HG03039 (cell line): Measurements from ENCODE around the gene NUDT14.

Source experiments
- ATAC-seq: cut with Tn5 transposase; IDR thresholded peaks from one replicate; pipeline ENCODE4 v1.9.1; 2021; ENCODE audit warnings: mild to moderate bottlenecking, moderate library complexity; ENCODE audit not compliant: unreplicated experiment

NUDT14 gene

DNA sequence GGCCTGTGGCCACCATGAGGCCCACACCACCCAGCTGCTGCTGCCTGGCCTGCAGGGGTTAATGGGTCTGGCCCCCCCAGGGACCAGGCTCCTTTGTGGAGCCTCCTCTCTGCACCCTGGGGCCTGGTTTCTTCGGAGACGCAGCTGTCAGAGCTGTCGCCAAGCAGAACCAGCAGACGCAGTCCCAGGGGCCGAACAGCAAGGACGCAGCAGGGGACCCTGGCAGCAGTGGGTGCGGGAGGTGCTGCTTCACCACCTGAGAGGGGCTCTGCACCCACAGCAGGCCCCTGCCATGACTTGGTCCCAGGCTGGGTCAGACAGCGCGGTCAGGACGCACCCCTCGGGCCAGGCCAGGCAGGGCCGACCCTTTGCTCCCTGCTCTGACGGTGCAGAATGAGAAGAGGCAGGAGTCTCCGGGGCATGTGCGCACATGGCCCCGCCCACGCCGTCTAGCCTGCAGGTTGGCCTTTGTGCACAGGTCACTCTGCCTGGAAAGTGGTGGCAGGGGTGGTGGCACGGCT lies 43.0 kb downstream of the NUDT14 start:
- no peak for ATAC-seq

DNA sequence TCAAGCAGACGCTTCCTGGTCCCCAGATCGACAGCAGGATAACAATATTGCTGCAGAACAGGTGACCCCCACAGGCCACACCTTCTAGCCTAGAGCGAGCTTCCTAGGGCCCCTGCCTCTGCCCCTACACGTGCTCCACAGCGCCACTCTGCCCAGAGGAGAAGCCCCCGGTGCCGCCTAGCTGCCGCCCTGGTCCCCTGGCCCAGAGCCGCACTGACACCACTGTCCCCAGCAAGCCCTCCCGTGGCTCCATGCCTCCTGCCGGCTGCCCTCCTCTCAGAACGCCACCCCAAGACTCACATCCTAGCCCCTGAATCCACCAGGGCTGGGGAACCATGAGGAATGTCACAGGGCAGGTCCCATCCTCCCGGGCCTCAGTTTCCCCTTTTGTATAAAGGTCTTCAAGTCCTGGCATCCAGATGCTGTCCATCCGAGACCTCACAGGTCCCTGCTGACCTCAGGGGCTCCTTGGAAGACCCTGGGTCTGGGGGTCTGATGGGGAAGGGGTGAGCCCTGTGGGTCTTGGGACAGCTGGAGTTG lies 43.6 kb downstream of the NUDT14 start:
- no peak for ATAC-seq

DNA sequence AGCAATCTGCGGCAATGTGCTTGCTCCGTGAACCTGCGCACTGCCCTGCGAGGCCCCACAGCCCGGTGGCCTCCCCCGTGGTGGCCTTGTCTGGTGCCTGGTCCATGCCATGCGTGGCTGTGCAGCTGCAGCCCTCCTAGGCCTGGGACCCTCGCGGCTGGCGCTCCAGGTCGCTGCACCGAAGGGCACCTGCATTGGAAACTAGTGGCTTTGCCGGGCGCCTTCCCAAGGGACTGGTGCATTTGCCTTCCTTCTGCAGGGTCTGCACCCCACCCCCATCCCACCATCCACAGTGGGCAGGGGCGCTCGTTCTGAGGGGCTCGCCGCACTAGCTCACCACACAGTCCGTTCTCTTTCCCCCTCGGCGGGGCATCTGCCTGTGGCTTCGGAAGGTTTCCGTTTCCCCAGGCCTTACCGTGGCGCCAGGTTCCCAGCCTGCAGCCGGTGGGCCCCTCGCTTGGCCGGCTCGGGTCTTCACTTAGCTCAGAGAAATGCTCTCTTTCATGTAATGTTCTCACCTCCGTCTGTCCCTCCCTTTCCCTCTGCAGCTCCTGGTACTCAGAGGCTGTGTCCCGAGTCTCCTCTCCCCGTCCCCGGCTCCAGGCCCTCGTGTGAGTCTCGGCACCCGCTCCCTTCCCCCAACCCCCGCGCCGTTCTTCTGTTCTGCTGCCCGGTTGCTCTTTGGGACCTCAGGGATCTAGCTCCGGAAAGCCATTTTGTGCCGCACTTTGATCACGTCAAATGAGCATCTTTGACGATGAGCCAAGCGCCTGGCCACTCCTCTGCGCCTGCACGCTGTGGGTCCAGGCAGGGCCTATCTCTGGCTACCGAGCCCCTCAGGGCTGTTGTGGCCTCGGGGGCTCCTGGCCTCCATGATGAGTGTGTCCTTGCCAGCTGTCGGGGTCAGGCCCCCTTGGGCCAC lies 44.5 kb downstream of the NUDT14 start:
- no peak for ATAC-seq

DNA sequence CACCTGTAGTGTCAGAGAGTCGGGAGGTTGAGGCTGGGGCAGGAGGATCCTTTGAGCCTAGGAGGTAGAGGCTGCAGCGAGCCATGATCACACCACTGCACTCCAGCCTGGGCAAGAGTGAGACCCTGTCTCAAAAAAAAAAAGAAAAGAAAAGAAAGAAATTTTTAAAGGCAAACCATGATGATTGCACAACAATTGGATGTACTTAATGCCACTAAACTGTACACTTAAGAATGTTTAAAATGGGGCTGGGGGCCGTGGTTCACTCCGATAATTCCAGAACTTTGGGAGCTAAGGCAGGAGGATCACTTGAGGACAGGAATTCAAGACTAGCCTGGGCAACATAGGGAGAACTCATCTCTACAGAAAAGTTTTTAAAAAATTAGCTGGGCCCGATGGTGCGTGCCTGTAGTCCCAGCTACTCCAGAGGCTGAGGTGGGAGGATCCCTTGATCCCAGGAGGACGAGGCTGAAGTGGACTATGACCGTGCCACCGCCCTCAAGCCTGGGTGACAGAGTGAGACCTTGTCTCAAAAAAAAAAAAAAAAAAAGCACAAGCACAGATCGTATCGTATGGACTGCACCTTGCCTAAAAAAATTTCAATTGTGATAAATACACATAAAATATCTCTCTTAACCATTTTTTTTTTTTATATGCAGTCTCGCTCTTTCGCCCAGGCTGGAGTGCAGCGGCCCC lies 45.3 kb downstream of the NUDT14 start:
- ATAC-seq, result no peak

DNA sequence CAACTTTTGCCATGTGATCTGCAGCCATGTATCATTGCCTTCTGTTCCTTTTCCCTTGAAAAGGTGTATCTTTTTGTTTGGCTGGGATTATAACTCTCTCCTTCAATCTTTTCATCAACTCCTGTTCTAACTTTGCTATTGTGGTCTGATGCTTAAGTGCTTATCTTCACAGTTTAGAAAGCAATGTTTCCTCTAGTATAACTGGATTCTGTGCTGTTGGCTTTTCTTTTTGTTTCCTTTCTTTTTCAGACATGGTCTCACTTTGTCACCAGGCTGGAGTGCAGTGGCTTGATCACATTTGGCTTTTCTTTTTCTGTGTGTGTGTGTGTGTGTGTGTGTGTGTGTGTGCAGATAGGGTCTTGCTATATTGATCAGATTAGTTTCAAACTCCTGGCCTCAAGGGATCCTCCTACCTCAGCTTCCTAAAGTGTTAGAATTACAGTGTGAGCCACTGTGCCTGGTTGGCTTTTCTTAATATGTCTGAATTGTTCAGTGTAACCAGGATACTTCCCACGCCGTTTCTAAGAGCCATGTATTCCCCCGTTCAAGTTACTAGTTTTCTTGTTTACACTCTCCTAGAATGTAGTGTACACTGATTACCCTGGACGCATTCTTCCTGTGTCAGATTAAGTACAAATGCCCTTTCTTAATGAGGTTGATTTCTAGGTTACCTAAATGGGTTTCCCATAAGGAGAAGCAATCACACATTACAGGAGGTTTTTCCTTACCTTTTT lies 48.0 kb downstream of the NUDT14 start:
- ATAC-seq, result no peak

DNA sequence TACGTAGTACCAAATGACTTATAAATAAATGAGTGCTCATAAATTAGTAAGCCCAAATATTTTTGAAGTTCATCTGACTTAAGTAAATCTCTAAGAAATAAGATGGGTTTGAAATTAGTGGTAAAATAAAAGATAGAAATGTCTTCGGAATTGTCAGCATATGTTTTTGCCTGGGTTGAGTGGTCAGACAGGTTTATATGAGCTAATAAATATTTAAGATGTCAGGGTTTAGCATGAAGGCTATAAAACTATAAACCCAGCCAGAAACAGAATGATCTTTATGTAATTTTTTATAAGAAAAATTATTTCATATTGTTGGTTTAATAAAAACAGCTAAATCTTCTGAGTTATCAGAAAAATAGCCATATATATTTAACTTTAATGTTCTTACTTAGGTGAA lies 49.9 kb downstream of the NUDT14 start:
- no peak for ATAC-seq

DNA sequence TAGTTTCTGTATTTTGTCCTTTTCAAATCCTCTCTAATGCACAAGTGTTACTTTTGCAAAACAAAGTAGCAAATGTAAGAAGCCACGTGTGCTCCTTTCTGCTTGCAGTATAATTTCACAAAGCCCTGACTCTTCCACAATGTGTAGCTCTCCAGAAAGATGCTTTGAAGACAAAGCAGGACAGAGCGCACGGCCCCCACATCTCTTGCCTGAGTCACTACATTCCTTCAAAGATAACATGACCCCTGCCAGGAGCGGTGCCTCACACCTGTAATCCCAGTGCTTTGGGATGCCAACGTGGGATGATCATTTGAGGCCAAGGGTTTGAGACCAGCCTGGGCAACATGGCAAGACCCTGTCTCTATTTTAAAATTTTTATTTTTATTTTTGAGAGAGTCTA lies 53.1 kb downstream of the NUDT14 start:
- no peak for ATAC-seq

DNA sequence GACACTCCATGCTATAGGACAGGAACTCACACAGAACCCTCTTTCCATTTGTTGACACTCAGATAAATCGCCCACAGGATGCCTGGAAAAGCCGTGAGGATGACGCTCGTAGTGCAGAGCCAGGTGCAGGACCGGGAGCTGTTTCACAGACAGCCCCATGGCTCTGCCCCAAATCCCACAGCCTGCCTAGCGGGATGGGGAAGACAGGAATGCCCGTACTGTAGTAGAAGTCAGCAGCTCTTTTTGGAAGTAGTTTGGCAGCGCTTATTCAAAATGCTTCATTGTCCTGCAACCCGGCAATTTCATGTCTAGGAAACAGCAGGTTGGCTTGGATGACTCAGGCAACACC lies 54.2 kb downstream of the NUDT14 start:
- no peak for ATAC-seq

DNA sequence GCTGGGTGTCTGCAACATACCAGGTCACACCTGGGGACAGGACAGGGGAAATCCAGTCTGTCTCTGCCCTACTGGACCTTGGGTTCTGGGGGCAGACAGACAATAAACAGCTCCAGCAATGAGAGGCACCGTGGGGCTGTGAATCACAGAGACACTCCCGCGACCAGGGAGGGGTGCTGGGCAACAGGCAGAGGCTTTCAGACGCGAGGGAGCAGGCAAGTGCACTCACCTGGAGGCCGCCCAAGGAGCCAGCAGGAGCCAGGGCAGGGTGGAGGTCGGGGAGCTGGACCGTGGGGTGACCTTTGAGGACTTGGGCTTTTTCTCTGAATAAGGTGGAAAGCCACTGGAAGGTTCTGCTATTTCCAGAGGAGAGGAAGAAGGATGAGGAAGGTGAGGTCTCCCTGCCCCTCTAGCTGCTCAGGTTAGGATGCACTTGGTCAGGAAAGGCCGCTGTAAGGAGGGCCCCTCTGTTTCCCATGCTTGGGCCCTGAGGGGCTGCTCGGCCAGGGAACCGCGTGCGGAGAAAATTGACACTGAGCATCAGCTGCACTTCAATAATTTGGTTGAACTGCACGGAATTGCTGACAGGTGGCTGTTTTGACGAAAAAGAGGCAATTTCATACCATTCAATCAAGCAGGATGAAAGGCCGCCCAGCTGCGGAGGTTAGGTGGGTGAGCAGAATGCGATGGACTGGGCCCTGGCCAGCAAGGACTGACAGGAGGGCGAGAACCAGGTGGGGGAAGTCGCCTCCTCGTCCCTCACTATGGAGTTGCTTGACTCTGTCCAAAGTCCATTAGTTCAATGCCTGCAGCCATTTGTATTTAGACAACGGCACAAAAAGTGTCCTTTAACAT lies 54.8 kb downstream of the NUDT14 start:
- ATAC-seq, result no peak

DNA sequence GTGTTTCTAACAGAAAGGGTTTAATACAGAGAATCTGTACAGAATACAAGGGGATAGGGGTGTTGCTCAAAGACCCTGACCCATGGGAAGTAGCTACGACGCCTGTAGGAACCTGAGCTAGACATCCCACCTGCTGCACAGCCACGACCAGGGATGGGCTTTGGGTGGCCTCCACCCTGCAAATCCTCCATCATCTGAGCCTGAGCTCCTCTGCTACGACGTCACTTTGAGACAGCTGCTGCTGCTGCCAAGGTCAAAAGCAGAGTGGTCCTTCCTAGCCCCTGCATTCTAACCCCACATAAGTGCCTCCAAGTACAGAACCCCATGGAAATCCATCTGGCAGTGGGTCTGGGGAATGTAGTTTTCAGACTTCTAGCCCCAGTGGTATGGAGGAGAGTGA lies 56.3 kb downstream of the NUDT14 start:
- no peak for ATAC-seq

DNA sequence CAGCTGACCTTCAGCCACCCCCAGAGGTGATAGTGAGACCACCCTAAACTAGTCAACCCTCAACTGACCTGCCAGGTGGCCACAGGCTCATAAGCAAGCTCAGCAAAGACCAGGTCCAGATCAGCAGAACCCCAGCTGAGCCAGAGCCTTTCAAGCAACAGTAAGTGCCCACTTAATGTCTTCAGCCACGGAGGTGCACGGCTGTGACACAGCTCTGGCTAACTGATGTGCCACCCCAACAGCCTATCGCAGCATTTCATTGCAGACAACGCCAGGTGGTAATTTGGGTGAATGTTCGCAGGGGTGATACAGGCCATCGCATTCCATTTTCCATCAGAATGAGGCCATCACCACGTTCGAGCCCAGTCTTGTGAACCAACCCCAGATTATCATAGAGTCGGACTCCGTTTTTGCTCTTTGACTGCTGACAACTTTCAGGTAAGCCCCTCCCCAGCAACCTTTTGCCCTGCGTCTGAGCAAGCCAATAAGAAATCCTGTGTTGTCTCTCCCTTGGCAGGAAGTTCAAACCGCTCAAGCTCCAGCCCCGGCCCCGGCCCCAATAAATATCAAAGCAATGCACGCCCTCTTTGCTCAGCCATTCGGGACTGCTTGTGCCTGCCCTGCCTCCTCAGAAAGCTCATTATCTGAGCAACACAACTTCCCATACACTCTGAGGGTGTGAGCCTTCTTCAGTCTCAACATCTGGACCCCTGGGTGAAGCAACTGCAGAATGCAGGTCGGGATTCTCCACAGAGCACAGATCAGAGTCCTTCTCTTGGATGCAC lies 56.9 kb downstream of the NUDT14 start:
- no peak for ATAC-seq

DNA sequence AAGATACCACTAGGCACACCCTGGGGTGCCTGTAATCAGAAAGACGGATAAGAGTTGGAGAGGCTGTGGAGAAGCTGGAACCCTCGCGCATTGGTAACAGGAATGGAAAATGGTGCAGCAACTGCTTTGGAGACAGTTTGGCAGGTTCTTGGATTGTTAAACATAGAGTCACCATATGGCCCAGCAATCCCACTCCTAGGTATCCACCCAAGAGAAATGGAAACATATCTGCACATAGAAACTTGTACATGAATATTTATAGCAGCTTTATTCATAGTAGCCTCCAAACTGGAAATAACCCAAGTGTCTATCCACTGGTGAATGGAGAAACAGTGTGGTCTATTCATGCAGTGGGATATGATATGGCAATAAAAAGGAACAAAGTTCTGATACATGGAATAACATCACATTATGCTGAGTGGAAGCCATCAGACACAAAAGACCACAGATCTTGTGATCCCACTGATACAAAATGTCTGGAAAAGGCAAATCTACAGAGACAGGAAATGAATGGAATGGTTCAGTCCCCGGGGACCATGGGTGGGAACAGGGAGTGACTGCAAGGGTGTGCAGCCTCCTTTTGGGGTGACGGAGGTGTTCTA lies 57.9 kb downstream of the NUDT14 start:
- no peak for ATAC-seq
